Lower leg skin (tissue), 3 donors: ENCODE results near the gene CDKN2B-AS1.

Experiments used
- CTCF ChIP-seq, 3 donors: fragments of 450-650 bp; IDR thresholded peaks; one replicate each; pipeline ENCODE4 v1.5.1; 2016; ENCODE audit warnings: antibody characterized with exemption in 3 of 3, mild to moderate bottlenecking in 3 of 3, moderate library complexity in 2 of 3
- POLR2A ChIP-seq, 2 donors: fragments of 450-650 bp; IDR thresholded peaks; one replicate each; pipeline ENCODE4 v1.6.1; 2016 to 2017; ENCODE audit warnings: antibody characterized with exemption in 2 of 2, mild to moderate bottlenecking in 1 of 2, moderate library complexity in 1 of 2

GRCh38 chr9:22049411-22049810, 54.8 kb downstream of the CDKN2B-AS1 start:
- no peak for TF ChIP-seq POLR2A (IDR thresholded peaks at IDR 0.05)
- no peak for TF ChIP-seq CTCF (IDR thresholded peaks at IDR 0.05)
